Stimulated activated CD8-positive, alpha-beta memory T cell treated with anti-CD3 and anti-CD28 coated beads, Interleukin-7, amount 100 ng/mL, for 4 hours (primary cell): ENCODE results near the gene OR2V2.
A peak's percentile ranks its signal among the peaks of the same experiment; 100 is the strongest.

Source experiments
- DNase-seq, 2 donors: peaks; one replicate each; pipeline ENCODE4 v3.0.0-alpha.2; 2020; ENCODE audit warnings: low read depth in 2 of 2

Gene OR2V2

DNA sequence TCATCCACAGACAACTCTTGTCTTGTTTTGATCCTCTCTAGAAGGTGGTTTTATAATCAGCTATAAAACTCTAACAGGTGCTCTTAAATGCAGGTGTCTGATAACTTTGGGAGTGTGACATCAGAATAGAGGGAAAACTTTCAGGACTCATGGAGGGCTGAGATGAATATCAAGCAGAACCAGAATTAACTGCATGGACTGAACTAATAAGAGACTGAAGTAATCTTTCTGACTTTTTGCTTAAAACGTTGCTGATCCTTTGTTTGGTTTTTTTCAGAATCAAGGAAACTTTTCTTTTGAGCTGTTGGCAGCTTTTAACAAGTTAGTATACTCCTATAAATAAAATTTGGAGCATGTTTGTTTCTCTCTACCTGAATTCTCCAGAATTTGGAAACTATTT, 2.3 kb upstream of the OR2V2 start:
- no peak for DNase-seq

DNA sequence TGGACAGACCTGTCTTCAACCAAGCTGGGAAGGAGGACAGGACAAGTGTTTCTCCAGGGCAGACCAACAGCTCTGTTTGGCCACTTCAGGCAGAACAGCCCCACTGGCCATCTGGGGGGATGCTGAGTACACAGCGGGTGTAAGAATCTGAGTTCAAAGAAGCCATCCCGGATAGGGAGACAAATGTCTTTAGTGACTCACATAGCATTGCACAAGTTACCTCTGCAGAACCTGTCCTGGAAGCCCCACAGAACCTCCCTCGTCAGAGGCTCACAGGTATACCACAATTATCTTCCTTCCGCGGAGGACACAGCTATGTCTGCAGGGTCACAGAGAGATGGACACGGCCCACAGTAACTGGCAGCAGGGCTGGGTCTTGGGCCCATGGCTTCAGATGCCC, 2.0 kb downstream of the OR2V2 start:
- no peak for DNase-seq

DNA sequence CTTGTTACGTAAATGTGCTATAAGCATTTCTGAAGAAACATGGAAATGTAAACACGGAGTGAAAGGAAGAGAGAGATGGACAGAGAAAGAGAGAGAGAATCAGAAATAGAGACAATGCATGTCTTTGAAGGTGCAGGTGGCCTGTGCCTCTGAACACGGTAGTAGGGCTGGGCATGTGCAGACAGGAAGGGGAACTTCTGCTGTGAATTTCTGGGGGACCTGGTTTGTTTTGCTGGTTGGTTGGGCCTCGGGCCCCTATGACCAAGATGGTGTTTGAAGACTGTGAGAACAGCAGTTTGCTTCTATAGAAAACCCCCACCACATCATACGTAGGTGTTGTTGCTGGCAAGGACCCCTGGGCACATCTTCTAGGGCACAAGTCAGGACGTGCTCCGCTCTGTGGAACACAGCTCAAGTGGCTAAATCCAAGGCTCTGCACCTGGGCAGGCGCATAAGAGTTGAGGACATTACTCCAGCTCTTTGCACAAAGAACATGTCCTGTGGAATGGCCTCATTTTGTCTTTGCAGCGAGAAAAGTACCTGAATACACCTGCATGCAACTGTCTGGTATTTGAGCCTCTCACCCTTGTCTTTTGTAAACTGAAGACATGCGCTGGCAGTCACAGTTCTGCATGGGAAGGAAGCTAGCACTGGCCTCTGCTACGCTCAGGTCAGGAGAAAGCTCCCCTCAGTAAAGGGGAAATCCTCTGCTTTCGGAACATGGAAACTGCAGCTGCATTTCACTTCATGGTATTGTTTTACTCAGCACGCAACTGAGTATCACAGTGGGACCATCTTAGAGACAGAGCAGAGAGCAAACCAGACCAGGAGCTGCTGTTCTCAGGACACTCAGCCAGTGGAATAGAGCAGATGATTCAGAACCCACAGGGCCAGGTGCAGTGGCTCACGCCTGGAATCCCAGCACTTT, 2.7 kb downstream of the OR2V2 start:
- no peak for DNase-seq

DNA sequence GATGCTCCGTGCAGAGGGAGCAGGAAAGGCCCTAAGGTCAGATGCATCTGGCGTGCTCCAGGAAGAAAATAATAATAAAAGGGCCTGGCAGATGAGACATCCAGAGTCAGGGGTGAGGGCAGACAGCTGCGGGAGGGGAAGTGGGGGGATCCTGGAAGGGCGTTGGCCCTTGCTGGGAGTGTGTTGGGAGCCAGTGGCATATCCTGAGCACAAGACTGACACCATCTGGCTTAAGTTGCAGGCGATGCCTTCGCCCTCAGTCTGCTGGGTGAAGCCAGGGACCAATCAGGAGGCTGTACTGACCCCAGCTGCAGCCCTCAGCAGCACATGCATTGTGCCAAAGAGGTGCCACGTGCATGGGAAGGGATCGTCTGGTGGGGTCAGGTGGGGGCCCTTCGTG, 3.8 kb downstream of the OR2V2 start:
- DNase-seq = no peak

DNA sequence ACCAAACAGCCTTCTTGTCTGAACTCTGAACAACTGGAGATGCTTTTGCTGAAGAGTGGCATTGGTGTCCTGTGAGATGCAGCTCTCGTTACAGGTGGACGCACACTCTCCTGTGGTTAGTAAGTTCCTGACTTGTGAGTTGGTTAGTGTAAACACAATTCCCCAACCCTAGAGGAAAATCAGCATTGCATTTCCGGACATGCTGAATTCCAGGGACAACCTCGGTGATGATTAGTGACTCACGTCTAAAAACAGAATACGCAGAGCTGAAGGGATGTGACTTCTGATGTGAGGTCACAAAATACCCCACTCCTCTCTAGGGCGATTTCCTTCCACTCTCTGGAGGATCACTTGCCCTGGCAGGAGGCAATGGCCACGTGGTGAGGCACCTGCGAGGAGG, 5.0 kb downstream of the OR2V2 start:
- DNase-seq = no peak

DNA sequence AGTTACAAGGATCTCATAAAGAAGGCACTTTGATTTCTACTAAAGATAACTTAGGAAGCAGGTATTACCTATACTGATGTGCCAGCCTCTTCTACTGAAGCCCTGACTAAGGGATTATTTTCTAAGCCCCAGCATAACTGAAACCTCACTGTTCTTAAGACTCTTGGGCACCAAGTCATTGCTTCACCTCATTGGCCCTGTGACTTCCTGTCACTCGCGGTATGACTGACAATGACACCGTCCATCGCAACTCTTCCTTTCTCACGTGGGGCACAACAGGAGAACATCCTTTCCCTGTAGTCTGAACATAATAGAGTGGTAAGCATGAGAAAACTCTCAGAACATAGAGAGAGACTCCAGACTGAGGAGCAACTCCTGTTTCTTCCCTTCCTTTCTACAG, 6.4 kb downstream of the OR2V2 start:
- DNase-seq = no peak

DNA sequence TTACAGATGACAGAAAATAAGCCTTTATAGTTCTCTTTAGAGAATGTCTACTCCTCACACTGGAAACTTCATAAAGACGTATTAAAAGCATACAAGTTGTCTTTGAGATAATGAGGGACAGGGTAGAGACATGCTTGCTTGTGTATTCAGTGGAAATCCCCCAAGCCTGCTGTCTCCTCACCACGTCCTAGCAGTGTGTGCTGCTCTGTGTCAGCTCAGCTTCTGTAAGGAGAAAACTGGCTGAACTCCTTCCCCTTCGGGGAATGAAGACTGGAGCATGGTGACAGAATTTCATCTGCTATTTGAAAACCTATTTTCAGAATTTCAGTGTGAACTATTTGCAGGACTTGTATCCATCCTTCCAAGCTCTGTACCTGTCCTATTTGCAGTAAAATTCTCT, 9.4 kb downstream of the OR2V2 start:
- no peak for DNase-seq

DNA sequence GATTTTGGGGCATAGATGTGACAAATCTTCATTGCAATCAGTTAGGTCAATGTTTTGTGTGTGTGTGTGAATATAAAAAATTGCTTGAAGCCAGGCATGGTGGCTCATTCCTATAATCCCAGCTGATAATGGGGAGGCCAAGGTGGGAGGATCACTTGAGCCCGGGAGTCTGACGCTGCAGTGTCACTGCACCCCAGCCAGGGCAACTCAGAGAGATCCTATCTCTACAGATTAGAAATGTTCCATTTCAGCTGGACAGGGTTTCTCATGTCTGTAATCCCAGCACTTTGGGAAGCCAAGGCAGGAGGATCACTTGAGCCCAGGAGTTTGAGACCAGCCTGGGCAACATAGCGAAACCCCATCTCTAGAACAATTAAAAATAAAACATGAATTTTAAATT, 11.5 kb downstream of the OR2V2 start:
- no peak for DNase-seq

DNA sequence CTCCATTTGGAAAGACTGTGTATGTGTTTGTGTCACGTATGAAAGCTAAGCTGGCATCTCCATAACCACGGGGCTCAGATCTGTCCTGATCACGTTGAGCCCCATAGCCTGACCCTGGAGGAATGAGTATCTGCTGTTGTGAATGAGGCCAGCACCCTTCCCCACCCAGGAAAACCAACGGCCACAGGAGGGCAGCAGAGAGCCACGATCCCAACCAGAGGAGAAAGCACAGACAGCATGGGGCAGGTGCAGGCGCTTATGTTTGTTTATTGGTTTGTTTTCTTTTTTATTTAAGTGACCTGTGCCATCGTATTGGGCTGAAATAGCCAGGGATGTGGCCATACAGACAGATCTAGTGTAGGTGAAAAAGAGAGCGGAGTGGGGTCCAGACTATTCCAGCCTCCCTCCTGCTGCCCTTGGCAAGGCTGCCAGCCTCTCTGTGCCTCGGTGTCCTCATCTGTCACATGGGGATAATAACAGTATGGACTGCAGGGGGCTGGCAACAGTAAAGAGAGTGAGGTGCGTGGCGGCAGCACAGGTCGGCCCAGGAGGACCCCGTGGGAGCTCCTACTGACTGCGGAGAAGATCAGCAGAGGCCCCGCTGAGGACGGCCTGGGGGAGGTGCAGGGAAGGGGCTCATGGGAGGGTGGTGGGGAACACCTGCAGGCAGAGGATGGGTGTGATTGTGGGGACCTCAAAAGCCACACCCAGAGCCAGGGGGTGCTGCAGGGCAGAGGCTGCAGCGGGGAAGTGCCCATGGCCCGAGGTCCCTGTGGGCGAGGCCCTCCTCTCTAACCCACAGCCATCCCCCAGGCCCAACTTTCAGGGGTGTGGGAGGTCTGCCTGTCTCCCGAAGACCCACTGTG, 12.1 kb downstream of the OR2V2 start:
- DNase-seq = peak; percentile 71 to 87

DNA sequence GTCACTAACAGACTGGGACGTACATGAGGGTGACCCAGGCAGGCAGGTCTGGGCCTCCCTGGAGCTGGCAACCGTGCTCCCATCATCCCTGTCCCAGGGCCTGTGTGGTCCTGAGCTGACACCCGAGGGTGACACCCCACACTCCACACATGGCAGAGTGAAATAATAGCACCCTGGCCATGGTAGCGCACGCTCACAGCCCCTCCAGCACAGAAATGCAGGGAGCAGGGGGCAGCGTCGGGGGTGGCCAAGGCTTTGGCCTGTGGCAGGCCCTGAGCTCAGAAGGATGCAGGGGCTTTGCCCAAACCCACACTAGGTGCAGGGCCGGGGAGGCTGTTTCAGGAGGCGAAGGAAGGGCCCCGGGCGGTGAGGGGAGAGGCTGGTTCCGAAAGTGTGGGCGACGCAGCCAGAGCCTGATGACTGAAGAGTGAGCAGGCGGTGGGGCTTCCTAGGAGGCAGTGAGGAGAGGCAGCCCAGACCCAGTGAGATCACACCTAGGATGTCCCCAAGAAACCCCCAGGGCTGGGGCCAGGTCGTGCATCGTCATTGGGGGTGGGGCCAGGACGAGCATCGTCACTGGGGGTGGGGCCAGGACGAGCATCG, 12.9 kb downstream of the OR2V2 start:
- DNase-seq = peak; percentile 70 to 78

DNA sequence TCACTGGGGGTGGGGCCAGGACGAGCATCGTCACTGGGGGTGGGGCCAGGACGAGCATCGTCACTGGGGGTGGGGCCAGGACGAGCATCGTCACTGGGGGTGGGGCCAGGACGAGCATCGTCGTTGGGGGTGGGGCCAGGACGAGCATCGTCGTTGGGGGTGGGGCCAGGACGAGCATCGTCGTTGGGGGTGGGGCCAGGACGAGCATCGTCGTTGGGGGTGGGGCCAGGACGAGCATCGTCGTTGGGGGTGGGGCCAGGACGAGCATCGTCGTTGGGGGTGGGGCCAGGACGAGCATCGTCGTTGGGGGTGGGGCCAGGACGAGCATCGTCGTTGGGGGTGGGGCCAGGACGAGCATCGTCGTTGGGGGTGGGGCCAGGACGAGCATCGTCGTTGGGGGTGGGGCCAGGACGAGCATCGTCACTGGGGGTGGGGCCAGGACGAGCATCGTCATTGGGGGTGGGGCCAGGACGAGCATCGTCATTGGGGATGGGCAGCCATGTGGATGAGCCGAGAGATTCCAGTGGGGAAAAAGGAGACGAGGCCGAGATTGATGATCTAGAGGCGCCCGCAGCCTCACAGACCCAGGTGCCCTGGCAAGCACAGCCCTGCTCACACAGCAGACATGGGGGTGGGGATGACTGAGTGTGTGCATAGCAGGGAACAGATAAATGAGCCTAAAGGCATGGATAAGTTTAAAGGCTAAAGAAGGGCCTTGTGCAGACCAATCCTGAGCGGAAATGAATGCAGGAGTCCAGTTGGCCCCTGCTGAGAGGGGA, 13.6 kb downstream of the OR2V2 start:
- peak in 1 of 2 donors; percentile 19 for DNase-seq

DNA sequence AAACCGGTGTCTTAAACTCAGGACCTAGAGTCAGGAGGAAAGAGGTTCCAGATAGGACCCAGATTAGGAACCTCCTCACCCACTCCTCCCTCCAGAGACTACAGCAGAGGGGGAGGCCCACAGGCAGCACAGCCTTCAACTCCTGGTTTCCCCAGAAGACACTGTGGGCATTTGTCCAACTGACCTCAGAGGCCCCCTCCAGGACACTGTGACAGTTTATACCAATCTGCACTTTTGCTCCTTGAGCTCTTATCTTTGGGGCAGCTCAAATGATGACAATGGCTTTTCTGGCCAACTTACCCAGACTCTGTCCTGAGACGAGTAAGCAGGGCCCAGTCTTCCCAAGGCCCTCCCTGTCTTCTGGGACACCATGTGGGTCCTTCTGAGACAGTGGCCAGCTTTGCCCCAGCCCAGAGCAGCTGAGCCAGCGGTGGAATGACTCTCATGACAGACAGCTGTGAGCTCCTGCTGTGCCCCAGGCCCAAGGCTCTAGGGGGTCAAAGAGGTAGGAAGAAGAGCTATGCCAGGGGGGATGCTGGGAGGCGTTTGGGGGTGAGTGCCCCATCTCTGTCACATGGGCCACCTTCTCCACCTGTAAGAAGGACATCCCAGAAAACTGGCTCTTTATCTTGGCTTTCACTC, 14.3 kb downstream of the OR2V2 start:
- DNase-seq = no peak

DNA sequence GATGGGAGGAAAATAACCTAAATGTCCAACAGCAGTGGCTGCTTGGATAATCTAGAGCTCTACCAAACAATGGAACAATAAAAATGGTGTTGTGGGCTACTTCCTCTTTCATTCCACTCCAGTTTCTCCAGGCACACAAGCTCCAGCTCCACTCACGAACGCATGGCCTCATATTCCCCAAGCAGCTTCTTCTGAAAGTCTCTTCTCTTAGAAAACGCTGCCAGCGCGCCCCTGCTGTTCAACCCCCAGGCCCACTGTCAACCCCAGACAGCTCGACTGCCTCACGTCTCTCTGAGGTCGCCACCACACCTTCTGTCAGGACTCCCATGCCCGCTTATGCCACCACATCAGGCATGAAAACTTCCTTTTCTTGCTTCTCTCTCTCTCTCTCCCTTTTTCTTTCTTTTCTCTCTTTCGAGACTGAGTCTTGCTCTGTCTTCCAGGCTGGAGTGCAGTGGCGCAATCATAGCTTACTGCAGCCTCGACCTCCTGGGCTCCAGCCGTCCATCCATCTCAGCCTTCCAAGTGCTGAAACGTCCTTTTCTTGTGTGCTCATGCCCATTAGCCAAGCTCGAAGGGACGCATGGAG, 16.2 kb downstream of the OR2V2 start:
- no peak for DNase-seq

DNA sequence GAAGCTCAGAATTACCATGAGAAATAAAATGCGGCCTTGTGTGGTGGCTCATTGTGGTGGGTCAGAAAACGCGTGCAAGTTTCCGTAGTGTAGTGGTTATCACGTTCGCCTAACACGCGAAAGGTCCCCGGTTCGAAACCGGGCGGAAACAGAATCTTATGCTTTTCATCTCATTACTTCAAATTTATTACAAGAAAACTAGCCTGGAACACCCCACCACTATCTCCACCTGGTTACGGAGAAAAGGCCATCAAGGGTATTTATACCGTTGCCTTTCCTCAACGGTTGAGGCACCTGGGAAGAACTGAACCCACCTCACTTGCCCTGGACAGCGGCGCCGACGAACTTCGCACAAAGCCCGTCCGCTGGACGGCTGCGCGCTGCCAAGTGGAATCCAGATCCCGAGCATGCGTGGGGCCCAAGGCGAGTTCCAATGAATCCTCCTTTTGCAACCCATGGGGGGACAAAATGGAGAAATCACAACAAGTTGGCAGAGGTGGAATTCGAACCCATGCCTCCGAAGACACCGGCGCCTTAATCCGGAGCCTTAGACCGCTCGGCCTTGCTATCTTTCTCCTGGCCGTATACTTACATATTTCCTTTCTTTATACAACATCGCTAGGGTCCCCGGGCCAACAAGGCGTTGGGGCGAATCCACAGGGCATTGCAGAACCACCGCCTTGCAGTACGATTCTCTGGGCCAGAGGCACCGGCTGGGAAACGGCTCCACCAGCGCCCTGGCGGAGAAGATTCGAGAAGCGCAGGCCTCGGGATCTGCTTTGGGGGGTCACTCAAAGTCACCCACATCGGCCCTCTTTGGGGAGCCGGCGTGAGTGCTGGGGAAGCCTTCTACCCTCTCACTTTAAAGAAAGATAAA, 16.9 kb downstream of the OR2V2 start:
- DNase-seq = no peak

DNA sequence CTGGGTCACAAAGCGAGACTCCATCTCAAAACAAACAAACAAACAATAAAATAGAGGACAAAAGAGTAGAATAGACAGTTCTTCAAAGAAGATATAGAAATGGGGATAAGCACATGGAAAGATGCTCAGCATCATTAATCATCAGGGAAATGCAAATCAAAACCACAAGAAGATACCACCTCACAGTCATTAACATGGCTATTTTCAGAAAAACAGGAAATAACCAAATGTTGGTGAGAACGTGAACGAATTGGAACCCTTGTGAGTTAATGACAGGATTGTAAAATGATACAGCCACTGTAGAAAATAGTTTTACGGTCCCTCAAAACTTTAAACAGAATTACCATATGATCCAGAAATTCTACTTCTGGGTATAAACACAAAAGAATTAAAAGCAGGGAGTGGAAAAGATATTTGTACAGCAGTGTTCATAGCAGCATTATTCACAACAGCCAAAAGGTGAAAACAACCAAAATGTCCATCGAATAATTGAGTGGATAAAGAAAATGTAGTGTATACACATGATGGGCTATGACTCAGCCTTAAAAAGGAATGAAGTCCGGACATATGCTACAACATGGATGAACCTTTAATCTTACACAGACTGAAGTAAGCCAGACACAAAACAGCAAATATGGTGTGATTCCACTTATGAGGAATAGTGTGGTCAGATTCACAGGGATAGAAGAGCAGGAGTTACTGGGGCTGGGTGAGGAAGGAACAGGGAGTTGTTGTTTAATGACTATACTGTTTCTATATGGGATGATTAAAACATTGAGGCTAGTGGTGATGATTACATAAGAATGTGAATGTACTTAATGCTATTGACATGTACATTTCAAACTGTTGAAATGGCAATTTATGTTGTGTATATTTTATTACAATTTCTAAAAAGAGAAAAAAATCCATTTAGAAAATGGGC, 19.7 kb downstream of the OR2V2 start:
- no peak for DNase-seq

DNA sequence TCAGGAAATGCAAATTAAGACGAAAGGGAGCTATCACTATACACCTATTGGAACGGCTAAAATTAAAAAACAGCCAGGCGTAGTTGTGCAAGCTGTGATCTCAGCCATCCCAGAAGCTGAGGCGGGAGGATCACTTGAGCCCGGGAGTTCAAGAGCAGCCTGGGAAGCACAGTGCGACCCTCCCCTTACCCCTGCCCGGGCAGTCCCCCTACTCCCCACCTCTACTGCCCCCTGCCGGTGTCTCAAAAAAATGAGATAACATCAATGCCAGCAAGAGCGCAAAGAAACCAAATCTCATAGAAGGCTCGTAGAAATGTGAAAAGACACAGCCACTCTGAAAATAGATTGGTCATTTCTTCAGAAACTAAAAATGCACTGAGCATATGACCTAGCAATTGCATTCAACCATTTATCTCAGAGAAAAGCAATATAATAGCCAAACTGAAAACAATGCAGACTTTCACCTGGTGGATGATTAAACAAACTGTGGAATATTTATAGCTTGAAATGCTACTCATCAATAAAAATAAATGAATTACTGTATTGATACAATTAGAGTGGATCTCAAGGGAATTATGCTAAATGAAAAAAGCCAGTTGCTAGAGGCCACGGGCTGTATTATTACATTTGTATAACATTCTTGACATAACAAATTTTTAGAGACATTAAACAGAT, 20.6 kb downstream of the OR2V2 start:
- DNase-seq = no peak

DNA sequence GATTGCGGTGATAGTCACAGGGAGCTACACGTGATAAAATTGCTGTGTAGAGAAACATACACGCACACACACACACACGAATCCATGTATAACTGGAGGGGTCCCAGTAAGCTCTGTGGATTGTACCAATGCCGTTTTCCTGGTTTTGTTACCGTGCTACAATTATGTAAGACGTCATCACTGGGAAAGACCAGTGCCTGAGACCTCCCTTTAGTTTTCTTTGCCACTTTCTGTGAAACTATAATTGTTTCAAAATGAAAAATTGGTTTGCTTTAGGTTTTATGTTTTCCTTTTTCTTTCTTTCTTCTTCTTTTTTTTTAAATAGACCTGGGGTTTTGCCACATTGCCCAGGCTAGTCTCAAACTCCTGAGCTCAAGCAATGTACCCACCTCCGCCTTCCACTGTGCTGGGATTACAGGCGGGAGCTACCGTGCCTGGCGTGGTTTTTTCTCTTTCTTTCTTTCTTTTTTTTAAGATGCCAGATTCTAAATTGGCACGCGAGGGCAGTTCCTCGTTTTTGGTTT, 21.3 kb downstream of the OR2V2 start:
- no peak for DNase-seq
